Upper lobe of right lung (tissue), 1 donor: ENCODE measurements around the gene PANK3. TPM values are rescaled to one million over a fixed set of nuclear protein-coding genes. Genes with fewer than 3 reads are reported as not detected.
A peak's percentile ranks its signal among the peaks of the same experiment; 100 is the strongest.

Experiments used
- ATAC-seq: fragments of 200-7000 bp; cut with Tn5 transposase; one replicate; pipeline ENCODE4 v1.9.1; 2020; ENCODE audit warnings: mild to moderate bottlenecking, moderate library complexity
- DNase-seq: peaks from one replicate; pipeline ENCODE4 v3.0.0-alpha.2; 2020
- H3K27ac ChIP-seq: fragments of 200-600 bp; one replicate; pipeline ENCODE4 v1.8.0; 2022
- H3K27me3 ChIP-seq: fragments of 200-600 bp; one replicate; pipeline ENCODE4 v1.8.0; 2022; ENCODE audit warnings: mild to moderate bottlenecking
- H3K36me3 ChIP-seq: fragments of 200-600 bp; one replicate; pipeline ENCODE4 v1.8.0; 2022
- H3K4me1 ChIP-seq: fragments of 200-600 bp; one replicate; pipeline ENCODE4 v1.8.0; 2022
- H3K4me3 ChIP-seq: fragments of 200-600 bp; one replicate; pipeline ENCODE4 v1.8.0; 2022; ENCODE audit warnings: mild to moderate bottlenecking
- H3K9me3 ChIP-seq: fragments of 200-600 bp; one replicate; pipeline ENCODE4 v1.8.0; 2022
- intact Hi-C: fragments of 100-400 bp; cut with DNase I; formaldehyde crosslinking; loops from one replicate; pipeline ENCODE4 v1.11.0; 2022
- total RNA-seq: library from RNA; stranded (reverse); fragmentation: NEBNext Ultra II Directional; extraction: Animal tissue kit (Norgen Biotek cat#: 25700); gene quantifications from one replicate; pipeline ENCODE4 v1.2.1, GENCODE V29; 2021
- TF ChIP-seq, protein P1 (sequence below): fragments of 200-600 bp; IDR thresholded peaks from one replicate; pipeline ENCODE4 v1.8.0; 2022; ENCODE audit warnings: antibody characterized with exemption
- donor health status: DM: no; HTN: yes; CAD: no; lungs with severe emphysema.

PANK3 gene
- total RNA-seq, 1 donor from 2014 or later = 64.3 TPM

DNA sequence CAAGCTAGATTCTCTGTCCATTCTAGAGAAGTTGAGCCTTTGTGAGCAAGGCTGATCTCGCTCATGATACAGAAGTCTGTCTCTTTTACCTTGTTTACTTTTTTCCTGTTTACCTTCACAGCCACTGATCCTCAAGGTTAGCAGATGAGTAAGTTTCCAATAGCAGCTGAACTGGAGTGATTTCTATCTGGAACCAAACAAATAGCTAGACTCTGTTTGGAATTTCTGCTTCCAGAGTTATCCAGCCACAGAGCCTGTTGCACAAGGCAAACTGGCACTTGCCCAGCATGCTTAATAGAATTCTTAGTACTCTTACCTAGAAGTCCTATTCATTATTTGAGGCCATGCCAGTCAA lies 12.8 kb upstream of the PANK3 start:
- H3K27ac ChIP-seq = no peak overlapping the region

DNA sequence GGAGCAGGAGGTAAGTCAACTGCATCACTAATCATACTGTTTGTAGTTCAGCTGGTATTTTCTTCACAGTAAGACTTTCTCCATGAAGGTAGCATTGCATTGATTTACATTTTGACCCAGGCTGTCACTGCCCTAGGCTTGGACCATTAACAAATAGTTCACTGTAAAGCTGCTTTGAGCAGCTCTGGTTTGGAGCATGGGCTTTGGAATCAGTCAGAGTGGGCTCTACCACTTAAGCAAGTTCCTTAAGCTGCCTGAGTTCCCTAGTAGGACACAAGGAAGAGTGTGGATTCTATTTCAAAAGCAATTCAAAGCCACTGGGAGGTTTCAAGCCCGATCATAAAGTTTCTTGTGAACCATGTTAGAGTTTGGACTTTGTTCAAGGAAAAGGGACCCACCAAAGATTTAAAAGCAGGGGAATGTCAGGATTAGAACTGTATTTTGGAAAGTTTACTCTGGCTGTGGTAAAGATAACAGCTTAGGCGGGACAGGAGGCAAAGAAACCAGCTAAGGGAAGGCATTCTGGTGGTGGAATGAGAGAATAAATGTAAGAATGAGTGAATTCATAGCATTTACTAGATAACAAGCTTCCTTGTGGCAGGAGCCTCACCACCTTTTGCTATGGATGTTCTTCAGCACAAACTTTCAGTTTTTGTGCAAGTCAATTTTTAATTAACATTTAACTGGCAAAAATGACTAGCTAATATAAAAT lies 12.3 kb upstream of the PANK3 start:
- TF ChIP-seq, protein P1, sequence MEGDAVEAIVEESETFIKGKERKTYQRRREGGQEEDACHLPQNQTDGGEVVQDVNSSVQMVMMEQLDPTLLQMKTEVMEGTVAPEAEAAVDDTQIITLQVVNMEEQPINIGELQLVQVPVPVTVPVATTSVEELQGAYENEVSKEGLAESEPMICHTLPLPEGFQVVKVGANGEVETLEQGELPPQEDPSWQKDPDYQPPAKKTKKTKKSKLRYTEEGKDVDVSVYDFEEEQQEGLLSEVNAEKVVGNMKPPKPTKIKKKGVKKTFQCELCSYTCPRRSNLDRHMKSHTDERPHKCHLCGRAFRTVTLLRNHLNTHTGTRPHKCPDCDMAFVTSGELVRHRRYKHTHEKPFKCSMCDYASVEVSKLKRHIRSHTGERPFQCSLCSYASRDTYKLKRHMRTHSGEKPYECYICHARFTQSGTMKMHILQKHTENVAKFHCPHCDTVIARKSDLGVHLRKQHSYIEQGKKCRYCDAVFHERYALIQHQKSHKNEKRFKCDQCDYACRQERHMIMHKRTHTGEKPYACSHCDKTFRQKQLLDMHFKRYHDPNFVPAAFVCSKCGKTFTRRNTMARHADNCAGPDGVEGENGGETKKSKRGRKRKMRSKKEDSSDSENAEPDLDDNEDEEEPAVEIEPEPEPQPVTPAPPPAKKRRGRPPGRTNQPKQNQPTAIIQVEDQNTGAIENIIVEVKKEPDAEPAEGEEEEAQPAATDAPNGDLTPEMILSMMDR = no peak
- Histone ChIP-seq H3K27me3 (no peaks in the 10 kb centered on the region), H3K9me3 (no peaks in the 10 kb centered on the region), H3K27ac (no peak overlapping the region), H3K36me3 (no peaks in the 10 kb centered on the region), H3K4me1 (no peaks in the 10 kb centered on the region), H3K4me3 (no peak overlapping the region)
- intact Hi-C loops = no loop called here
- ATAC-seq (no peak), DNase-seq (no peak)

More for the DNA sequence above, 12.8 kb upstream of the PANK3 start:
- H3K9me3 ChIP-seq = no peaks in the 10 kb centered on the region
- TF ChIP-seq, protein P1 = no peak
- intact Hi-C loops = no loop called here
- no peak overlapping the region for H3K4me3 ChIP-seq
- no peaks in the 10 kb centered on the region for H3K36me3 ChIP-seq
- H3K4me1 ChIP-seq = no peaks in the 10 kb centered on the region
- DNase-seq = peak; percentile 65
- H3K27me3 ChIP-seq = no peaks in the 10 kb centered on the region
- ATAC-seq = peak; percentile 51

DNA sequence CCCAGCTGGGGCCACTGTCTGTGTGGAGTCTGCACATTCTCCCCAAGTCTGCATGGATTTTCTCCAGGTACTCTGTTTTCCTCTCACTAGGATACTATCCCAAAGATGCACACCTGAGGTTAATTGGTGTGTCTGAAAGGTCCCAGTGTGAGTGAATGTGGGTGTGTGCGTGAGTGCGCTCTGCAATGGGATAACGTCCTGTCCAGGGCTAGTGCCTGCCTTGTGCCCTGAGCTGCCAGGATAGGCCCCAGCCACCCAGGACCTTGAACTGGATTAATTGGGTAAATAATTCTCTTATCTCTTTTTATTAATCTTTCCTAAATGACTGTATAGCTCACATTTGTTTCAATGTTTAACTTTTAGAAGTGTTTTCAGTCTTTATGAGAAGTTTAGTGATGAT lies 11.5 kb upstream of the PANK3 start:
- TF ChIP-seq, protein P1 = no peak
- Histone ChIP-seq H3K4me1 (no peaks in the 10 kb centered on the region), H3K27ac (no peak overlapping the region), H3K27me3 (no peaks in the 10 kb centered on the region), H3K9me3 (no peaks in the 10 kb centered on the region), H3K36me3 (no peaks in the 10 kb centered on the region), H3K4me3 (no peak overlapping the region)
- DNase-seq = no peak
- ATAC-seq = no peak
- intact Hi-C loops = no loop called here

DNA sequence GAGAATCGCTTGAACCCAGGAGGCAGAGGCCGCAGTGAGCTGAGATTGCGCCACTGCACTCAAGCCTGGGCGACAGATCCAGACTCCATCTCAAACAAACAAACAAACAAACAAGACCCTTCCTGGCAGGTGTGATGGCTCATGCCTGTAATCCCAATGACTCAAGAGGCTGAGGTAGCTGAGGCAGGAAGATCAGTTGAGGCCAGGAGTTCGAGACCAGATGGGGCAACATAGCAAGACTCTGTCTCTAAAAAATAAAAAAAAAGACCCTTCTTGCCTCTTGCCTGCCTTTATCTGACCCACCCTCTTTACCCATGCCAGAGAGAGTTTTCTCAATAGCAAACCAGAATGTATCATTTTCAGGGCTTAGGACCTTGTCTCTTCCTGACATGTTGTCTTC lies 8.8 kb upstream of the PANK3 start:
- TF ChIP-seq, protein P1 = no peak
- ATAC-seq (no peak), DNase-seq (no peak)
- no peaks in the 10 kb centered on the region for H3K9me3 ChIP-seq
- no peak overlapping the region for H3K27ac ChIP-seq
- H3K27me3 ChIP-seq = no peaks in the 10 kb centered on the region
- H3K4me3 ChIP-seq = no peak overlapping the region
- intact Hi-C loops = no loop called here
- no peaks in the 10 kb centered on the region for H3K4me1 ChIP-seq
- H3K36me3 ChIP-seq = no peaks in the 10 kb centered on the region

DNA sequence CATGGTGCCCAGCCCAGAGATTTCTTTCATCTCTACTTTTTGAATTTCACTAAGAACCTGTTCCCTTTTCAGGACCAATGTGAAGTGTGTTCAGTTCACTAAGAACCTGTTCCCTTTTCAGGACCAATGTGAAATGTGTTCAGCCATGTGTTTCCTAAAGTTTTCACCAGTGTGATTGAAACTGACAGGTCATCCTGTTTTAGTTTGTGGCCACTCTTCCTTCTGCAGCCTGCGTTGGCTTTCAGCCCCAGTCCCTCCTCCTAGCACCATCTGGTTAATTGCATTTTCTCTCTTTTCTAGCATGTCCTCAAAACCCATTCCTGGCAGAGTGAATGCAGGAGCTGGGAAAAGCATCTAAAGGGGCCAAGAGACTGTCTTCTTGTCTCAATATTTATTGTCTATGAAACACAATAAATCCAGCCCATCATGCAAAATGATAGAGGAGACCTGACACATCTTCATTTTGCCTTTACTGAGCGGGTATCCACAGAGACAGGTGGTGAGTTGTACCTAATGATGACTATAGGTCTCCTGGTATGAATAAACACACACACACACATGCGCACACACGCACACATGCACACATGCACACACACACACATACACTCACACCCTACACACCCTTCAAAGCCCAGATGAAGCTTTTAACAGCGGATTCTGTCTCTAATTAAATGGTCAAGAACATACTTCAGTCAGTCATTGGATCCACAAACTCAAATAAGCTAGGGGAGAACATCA lies 6.1 kb upstream of the PANK3 start:
- Histone ChIP-seq H3K36me3 (no peaks in the 10 kb centered on the region), H3K4me1 (no peaks in the 10 kb centered on the region), H3K4me3 (no peak overlapping the region), H3K27me3 (no peaks in the 10 kb centered on the region), H3K27ac (no peak overlapping the region), H3K9me3 (no peaks in the 10 kb centered on the region)
- TF ChIP-seq, protein P1 = no peak
- DNase-seq (no peak), ATAC-seq (no peak)
- intact Hi-C loops = no loop called here
